CD4-positive, alpha-beta T cell (primary cell): ENCODE measurements around the gene SLC35E2B. TPM values are rescaled to one million over a fixed set of nuclear protein-coding genes. Genes with fewer than 3 reads are reported as not detected.

ENCODE experiments used
- ATAC-seq: fragments of 200-7000 bp; cut with Tn5 transposase; one replicate; pipeline ENCODE4 v1.10.0; 2022; ENCODE audit warnings: mild to moderate bottlenecking; ENCODE audit not compliant: poor library complexity
- CTCF ChIA-PET: fragments of 350-600 bp; sonication (Branson Sonifier 250); formaldehyde crosslinking; loops from one replicate; lab custom pipeline; 2021; ENCODE audit warnings: antibody characterized with exemption, inconsistent platforms; lab: Charles Lee
- POLR2A ChIA-PET: fragments of 350-600 bp; sonication (Branson Sonifier 250); formaldehyde crosslinking; loops from one replicate; lab custom pipeline; 2021; ENCODE audit warnings: antibody characterized with exemption, inconsistent platforms; lab: Charles Lee
- DNase-seq, 14 experiments: peaks; one replicate each; pipeline ENCODE4 v3.0.0-alpha.2; 2013 to 2020; ENCODE audit warnings: mixed read lengths in 2 of 14
- H3K27ac ChIP-seq, 2 donors: one replicate each; pipeline versions ENCODE4 v1.5.1 to v1.7.0; 2013; ENCODE audit warnings: low read length in 2 of 2, low read depth in 1 of 2, mild to moderate bottlenecking in 1 of 2
- H3K27me3 ChIP-seq, 2 experiments: 1 replicate in 1 of 2; 2 replicates in 1 of 2; pipeline versions ENCODE4 v1.6.1 to v1.7.0; 2013; ENCODE audit warnings: low read length in 2 of 2, control low read depth in 1 of 2, mild to moderate bottlenecking in 1 of 2, moderate library complexity in 1 of 2; ENCODE audit not compliant: insufficient read depth in 2 of 2, control insufficient read depth in 1 of 2
- H3K36me3 ChIP-seq: one replicate; pipeline ENCODE4 v1.6.1; 2013; ENCODE audit warnings: low read length, control low read depth; ENCODE audit not compliant: insufficient read depth
- H3K4me1 ChIP-seq: one replicate; pipeline ENCODE4 v1.6.1; 2013; ENCODE audit warnings: low read length, control low read depth; ENCODE audit not compliant: insufficient read depth
- H3K4me3 ChIP-seq: one replicate; pipeline ENCODE4 v1.5.1; 2013; ENCODE audit warnings: mild to moderate bottlenecking, low read length, moderate library complexity
- H3K9me3 ChIP-seq, 2 experiments: 1 replicate in 1 of 2; 2 replicates in 1 of 2; pipeline versions ENCODE4 v1.6.1 to v1.7.0; 2013; ENCODE audit warnings: low read length in 2 of 2, mild to moderate bottlenecking in 2 of 2, control low read depth in 1 of 2, moderate library complexity in 1 of 2; ENCODE audit not compliant: control insufficient read depth in 1 of 2, insufficient read depth in 1 of 2
- H3K27ac Mint-ChIP-seq: one replicate; pipeline ENCODE4 v1.8.0; 2020; ENCODE audit warnings: mixed read lengths
- H3K27me3 Mint-ChIP-seq: one replicate; pipeline ENCODE4 v1.8.0; 2021; ENCODE audit warnings: mixed read lengths
- H3K36me3 Mint-ChIP-seq: one replicate; pipeline ENCODE4 v1.8.0; 2021; ENCODE audit warnings: low read depth, mixed read lengths
- H3K4me1 Mint-ChIP-seq: one replicate; pipeline ENCODE4 v1.8.0; 2021; ENCODE audit warnings: low read depth, mixed read lengths
- H3K4me3 Mint-ChIP-seq: one replicate; pipeline ENCODE4 v1.8.0; 2020; ENCODE audit warnings: mild to moderate bottlenecking, mixed read lengths
- H3K9me3 Mint-ChIP-seq: one replicate; pipeline ENCODE4 v1.8.0; 2020; ENCODE audit warnings: mixed read lengths
- intact Hi-C, 2 experiments: fragments of 100-400 bp; cut with DNase I in 1 of 2; cut with micrococcal nuclease in 1 of 2; formaldehyde crosslinking; loops; one replicate each; pipeline versions ENCODE4 v1.15.1 to v1.9.0; 2023 to 2025; cut with DNase I, micrococcal nuclease
- total RNA-seq, 174 experiments: library from RNA in 2 of 174; stranded (reverse) in 2 of 174; gene quantifications; one replicate each; pipeline ENCODE4 v1.2.3 and lab custom pipeline; 2021 to 2026
- TF ChIP-seq, protein P1 (sequence below): fragments of 200-600 bp; IDR thresholded peaks from one replicate; pipeline ENCODE4 v1.8.0; 2022; ENCODE audit warnings: antibody characterized with exemption, mild to moderate bottlenecking

The SLC35E2B gene
- total RNA-seq, 2 experiments from 2014 or later = 43.9 to 45.3 TPM

- ATAC-seq (no peak), DNase-seq (no peak)
- TF ChIP-seq, protein P1, sequence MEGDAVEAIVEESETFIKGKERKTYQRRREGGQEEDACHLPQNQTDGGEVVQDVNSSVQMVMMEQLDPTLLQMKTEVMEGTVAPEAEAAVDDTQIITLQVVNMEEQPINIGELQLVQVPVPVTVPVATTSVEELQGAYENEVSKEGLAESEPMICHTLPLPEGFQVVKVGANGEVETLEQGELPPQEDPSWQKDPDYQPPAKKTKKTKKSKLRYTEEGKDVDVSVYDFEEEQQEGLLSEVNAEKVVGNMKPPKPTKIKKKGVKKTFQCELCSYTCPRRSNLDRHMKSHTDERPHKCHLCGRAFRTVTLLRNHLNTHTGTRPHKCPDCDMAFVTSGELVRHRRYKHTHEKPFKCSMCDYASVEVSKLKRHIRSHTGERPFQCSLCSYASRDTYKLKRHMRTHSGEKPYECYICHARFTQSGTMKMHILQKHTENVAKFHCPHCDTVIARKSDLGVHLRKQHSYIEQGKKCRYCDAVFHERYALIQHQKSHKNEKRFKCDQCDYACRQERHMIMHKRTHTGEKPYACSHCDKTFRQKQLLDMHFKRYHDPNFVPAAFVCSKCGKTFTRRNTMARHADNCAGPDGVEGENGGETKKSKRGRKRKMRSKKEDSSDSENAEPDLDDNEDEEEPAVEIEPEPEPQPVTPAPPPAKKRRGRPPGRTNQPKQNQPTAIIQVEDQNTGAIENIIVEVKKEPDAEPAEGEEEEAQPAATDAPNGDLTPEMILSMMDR = no peak
- intact Hi-C loops = no loop called here
- H3K9me3 ChIP-seq = no peaks in the 10 kb centered on the region
- H3K36me3 ChIP-seq = no peaks in the 10 kb centered on the region
- H3K27me3 ChIP-seq = no peaks in the 10 kb centered on the region
- Mint-ChIP-seq H3K36me3 (peaks cover 6% of the 10 kb centered on the region), H3K4me3 (no peak overlapping the region), H3K27me3 (no peaks in the 10 kb centered on the region), H3K27ac (no peak overlapping the region), H3K9me3 (no peaks in the 10 kb centered on the region), H3K4me1 (peaks cover 5% of the 10 kb centered on the region)
- POLR2A ChIA-PET = no interaction called here
- H3K4me3 ChIP-seq = no peak overlapping the region
- H3K27ac ChIP-seq = no peak overlapping the region
- CTCF ChIA-PET = no interaction called here
- peaks cover 12% of the 10 kb centered on the region for H3K4me1 ChIP-seq
Observed at GRCh38 chr1:1621173-1622009, 71.2 kb downstream of the SLC35E2B start.

- POLR2A ChIA-PET = no interaction called here
- Histone ChIP-seq H3K36me3 (no peaks in the 10 kb centered on the region), H3K9me3 (no peaks in the 10 kb centered on the region), H3K4me1 (peaks cover 14% of the 10 kb centered on the region), H3K27ac (no peak overlapping the region), H3K27me3 (no peaks in the 10 kb centered on the region), H3K4me3 (no peak overlapping the region)
- TF ChIP-seq, protein P1 = no peak
- Mint-ChIP-seq H3K27me3 (no peaks in the 10 kb centered on the region), H3K9me3 (no peaks in the 10 kb centered on the region), H3K36me3 (peaks cover 6% of the 10 kb centered on the region), H3K27ac (no peak overlapping the region), H3K4me1 (peaks cover 5% of the 10 kb centered on the region), H3K4me3 (no peak overlapping the region)
- ATAC-seq (no peak), DNase-seq (no peak)
- intact Hi-C loops = no loop called here
- CTCF ChIA-PET = no interaction called here
Observed at GRCh38 chr1:1620433-1621139, 72.0 kb downstream of the SLC35E2B start.

GRCh38 chr1:1619917-1620361, 72.7 kb downstream of the SLC35E2B start:
- intact Hi-C loops = loop anchor here in 1 of 2 experiments (5.0 kb wide), 2 partner anchors 108 to 287 kb away; partner anchors contain the start of gene ATAD3A
- DNase-seq (peak in 1 of 14 experiments; percentile 33), ATAC-seq (no peak)
- H3K9me3 ChIP-seq = no peaks in the 10 kb centered on the region
- H3K4me1 ChIP-seq = peaks cover 14% of the 10 kb centered on the region
- Mint-ChIP-seq H3K4me1 (peaks cover 8% of the 10 kb centered on the region), H3K4me3 (no peak overlapping the region), H3K36me3 (peaks cover 9% of the 10 kb centered on the region), H3K9me3 (no peaks in the 10 kb centered on the region), H3K27me3 (no peaks in the 10 kb centered on the region), H3K27ac (no peak overlapping the region)
- no peaks in the 10 kb centered on the region for H3K27me3 ChIP-seq
- no peak overlapping the region for H3K27ac ChIP-seq
- H3K36me3 ChIP-seq = no peaks in the 10 kb centered on the region
- TF ChIP-seq, protein P1 = no peak
- H3K4me3 ChIP-seq = no peak overlapping the region
- ChIA-PET POLR2A (interaction anchor here (1.3 to 1.9 kb wide), 2 partner anchors 9 to 10 kb away, joined by 4 to 5 read pairs; no protein-coding TSS in a partner anchor), CTCF (no interaction called here)
